CD4-positive, alpha-beta T cell treated with Interleukin-12 subunit alpha and Interleukin-12 subunit beta, for 1 hour (primary cell): Measurements from ENCODE around the gene EBLN2.

Source experiments
- DNase-seq: peaks from one replicate; pipeline ENCODE4 v3.0.0-alpha.2; 2020

Gene EBLN2

DNA sequence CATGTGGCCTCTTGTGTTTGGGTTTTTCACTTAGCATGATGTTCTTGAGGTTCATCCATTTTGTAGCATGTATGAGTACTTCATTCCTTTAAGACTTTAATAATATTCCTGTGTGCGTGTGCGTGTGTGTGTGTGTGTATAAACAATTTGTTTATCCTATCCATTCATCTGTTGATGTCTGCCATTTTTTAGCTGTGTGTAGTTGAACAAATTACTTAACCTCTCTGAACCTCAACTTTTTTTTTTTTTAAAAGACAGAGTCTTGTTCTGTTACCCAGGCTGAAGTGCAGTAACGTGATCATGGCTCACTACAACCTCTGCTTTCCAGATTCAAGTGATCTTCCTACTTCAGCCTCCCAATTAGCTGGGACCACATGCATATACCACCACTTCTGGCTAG, 47.3 kb downstream of the EBLN2 start:
- no peak for DNase-seq

DNA sequence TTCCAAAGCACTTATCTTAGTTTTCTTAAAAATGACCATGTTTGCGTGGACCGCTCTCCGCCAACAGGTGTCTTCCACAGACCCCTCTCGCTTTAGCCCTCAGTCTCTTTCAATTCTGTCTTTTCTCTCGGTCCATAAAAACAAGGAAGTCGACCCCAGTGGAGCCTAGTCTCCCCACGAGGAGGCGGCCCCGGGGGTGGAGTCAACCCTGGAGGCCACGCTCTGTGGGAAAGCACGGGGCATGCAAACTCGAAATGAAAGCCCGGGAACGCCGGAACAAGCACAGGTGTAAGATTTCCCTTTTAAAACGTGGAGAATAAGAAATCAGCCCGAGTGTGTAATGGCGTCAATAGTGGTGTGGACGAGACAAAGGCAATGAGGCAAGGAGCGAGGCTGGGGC, 49.1 kb downstream of the EBLN2 start:
- DNase-seq, result no peak
